GM19468 (cell line): ENCODE results near the gene KRTAP19-7.

Experiments used
- ATAC-seq: cut with Tn5 transposase; IDR thresholded peaks from one replicate; pipeline ENCODE4 v1.9.1; 2021; ENCODE audit warnings: mild to moderate bottlenecking, moderate library complexity, moderate number of reproducible peaks; ENCODE audit not compliant: unreplicated experiment; ENCODE audit errors: extremely low read depth

Gene KRTAP19-7, protein sequence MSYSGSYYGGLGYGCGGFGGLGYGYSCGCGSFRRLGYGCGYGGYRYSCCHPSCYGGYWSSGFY

GRCh38 chr21:30561264-30561895 is at the start of gene KRTAP19-7:
Gene KRTAP19-7 (minus strand): TSS chr21:30561314. CDS start chr21:30561289, 25 bp downstream.
- ATAC-seq = no peak

DNA sequence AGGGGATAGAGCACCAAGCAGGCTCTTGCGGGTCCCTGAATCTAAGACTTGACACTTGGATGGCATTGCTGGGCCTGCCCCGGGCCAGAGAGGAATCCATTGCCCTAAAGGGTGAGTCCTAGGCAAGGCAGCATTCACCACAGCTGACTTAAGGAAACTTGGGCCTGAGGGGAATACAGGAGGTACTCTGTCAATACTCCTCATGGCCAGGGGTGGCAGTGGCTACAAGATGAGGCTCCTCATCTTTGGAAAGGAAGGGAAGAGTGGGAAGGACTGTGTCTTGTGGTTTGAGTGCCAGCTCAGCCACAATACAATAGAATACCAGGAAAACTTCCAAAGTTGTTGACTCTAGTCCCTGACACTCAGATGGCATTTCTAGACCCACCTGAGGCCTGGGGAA is 44.9 kb upstream of the KRTAP19-7 start:
- no peak for ATAC-seq

DNA sequence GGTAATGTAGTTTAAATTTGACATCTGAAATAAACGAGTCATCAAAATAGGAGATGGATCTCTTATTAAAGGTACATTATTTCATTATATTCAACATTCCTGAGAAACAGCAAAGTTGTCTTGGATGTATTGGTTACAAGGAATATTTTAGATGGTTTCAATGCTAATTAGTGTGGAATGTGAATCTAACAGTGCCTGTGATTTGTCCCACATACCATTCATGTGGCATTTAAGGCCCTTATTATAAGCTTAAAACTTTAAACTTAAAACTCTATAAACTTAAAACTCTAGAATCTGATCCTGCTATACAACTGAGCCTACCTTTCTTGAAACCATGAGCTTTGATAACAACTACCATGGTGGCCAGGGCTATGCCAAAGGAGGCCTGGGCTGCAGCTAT is 39.7 kb upstream of the KRTAP19-7 start, which contains the start of gene KRTAP22-1:
Gene KRTAP22-1, plus strand, starts transcription at position 301 of the 400 bp plus-strand sequence.
- ATAC-seq = no peak

DNA sequence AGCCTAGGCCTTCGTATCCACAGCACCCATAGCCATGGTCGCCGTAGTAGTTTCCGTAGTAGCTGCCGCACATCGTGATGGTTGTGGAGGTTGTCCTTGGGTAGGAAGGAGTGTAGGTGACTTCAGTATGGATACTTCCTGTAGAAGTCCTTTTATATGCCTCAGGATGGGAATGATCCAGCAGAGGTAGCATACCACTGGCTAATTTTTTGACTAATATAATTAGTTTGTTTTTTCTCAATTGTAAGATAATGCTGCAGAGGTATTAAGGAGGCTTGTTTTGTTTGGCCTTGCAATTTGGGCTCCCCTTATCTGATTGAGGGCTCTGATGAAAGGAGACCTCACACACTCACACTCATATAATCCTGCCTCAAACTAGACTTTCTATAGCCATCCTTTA is 37.7 kb upstream of the KRTAP19-7 start, which contains the start of gene KRTAP6-2:
Gene KRTAP6-2, minus strand, starts transcription at position 101 of the 400 bp plus-strand sequence. Its CDS starts 28 bp downstream, at position 73.
- ATAC-seq = no peak

DNA sequence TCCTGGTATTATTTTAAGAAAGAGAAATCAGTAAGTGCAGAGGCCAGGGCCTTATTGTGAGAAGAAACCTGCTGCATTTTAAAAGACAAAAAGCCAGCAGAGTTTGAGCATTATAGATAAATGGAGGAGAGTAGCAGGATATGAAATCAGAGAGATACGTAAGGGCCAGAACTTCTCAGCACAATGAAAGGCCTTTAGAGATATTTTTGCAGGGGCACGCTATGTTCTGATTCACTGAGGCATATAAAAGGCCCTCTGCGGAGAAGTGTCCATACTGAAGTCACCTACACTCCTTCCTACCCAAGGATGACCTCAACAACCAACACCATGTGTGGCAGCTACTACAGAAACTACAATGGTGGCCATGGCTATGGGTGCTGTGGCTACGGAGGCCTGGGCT is 31.0 kb upstream of the KRTAP19-7 start, which contains the start of gene KRTAP6-3:
Gene KRTAP6-3, plus strand, starts transcription at position 301 of the 400 bp plus-strand sequence. Its CDS starts 6 bp downstream, at position 307.
- no peak for ATAC-seq

GRCh38 chr21:30590297-30590696 is 29.2 kb upstream of the KRTAP19-7 start, which contains the start of gene KRTAP22-2:
Gene KRTAP22-2 (minus strand): TSS chr21:30590397.
- ATAC-seq = no peak

GRCh38 chr21:30582870-30583269 is 21.8 kb upstream of the KRTAP19-7 start:
- no peak for ATAC-seq

GRCh38 chr21:30580132-30580531 is 19.0 kb upstream of the KRTAP19-7 start:
- ATAC-seq = no peak

DNA sequence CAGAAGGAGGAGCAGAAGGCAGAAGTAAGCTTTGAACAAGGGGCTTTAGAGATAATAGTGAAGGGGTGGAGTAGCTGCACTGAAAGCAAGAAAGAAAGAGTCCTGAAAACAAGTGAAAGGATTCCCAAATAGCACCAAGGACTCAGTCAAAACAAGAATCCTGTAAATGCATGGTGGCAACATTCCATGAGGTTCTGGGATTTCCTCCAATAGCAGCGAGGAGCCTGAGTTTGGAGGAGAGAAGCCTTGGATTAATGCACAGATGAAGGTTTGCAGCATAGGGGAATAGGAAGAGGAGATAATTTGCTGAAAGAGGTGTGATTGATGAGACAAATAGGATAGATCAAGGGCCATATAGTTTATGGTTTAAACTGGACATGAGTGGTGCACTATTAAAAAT is 18.2 kb upstream of the KRTAP19-7 start:
- no peak for ATAC-seq

DNA sequence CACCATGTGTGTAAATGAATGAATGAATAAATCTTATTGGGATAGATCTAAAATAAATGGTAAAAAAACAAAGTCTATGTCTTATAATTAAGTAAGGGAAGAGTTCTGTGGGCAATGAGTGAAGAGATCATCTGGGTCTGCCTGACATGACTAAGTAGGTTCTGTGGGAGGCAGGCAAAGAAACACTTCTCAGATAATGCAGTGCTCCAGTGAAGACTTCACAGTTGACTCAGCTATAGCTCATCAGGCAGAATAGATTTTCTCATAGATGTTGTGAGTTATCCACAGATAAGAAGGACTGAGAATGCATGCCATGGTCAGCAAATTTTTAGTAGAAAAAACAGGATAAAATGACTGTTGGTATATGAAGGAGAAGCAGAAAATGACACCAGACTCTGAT is 16.7 kb upstream of the KRTAP19-7 start:
- ATAC-seq = no peak

GRCh38 chr21:30567617-30568016 is 6.5 kb upstream of the KRTAP19-7 start:
- no peak for ATAC-seq

- ATAC-seq = no peak
These were observed 2.5 kb upstream of the KRTAP19-7 start for GRCh38 chr21:30563630-30564029.

- no peak for ATAC-seq
These were observed 2.0 kb upstream of the KRTAP19-7 start for GRCh38 chr21:30563072-30563471.

- ATAC-seq = no peak
These were observed 843 bp upstream of the KRTAP19-7 start for GRCh38 chr21:30561957-30562356.

- no peak for ATAC-seq
These were observed 6.0 kb downstream of the KRTAP19-7 start for GRCh38 chr21:30555095-30555494.

DNA sequence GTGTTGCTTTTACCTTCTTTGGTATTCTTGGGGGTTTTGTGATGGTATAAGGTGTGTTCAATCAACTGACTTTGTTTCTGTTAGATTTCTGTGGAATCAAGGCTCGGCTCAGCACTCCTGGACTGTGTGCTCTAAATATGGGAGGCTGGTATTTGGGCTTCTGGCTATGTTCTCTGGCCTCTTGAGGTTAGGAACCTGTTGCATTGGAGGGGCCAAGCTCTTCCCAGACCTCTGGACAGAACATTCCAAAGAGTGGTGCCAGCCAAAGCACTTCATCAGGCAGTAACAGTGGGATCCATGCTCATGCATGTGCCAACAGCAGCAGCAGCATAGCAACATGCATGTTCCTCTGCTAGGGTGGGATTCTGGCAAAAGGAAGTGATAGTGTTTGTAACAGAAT is 8.3 kb downstream of the KRTAP19-7 start:
- ATAC-seq = no peak

DNA sequence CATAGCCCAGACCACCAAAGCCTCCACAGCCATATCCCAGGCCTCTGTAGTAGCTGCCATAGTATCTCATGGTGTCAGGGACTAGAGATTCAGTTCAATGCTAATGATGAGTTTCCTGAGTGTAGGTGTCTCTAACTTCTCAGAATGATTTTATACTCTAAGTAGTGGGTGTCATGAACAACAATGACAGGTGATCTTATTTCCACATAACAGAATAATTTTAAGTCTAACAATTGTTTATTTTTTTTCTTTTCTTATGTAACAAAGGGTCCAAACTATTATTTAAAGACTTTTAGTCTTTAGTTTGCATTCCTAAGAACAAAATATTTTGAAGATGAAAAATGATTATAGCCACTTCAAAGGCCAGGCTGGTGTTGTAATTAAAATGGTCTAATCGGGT is 19.4 kb downstream of the KRTAP19-7 start, which contains the start of gene KRTAP19-6:
Gene KRTAP19-6, minus strand, starts transcription at position 101 of the 400 bp plus-strand sequence. Its CDS starts 31 bp downstream, at position 70.
- ATAC-seq = no peak

- ATAC-seq = no peak
These were observed 42.2 kb downstream of the KRTAP19-7 start for GRCh38 chr21:30518876-30519275.

GRCh38 chr21:30515681-30516080 is 45.4 kb downstream of the KRTAP19-7 start:
- no peak for ATAC-seq
